GM03348 (cell line): ENCODE measurements around the gene G6PC3.
A peak's percentile ranks its signal among the peaks of the same experiment; 100 is the strongest.
"Not testable (repeated sequence)": the region's sequence is repeated elsewhere in the genome, so short reads cannot be mapped to it uniquely, and the experiment has no call there.

Experiments used
- DNase-seq: peaks from one replicate; pipeline ENCODE4 v3.0.0; 2012; ENCODE audit warnings: low spot score

The G6PC3 gene

DNA sequence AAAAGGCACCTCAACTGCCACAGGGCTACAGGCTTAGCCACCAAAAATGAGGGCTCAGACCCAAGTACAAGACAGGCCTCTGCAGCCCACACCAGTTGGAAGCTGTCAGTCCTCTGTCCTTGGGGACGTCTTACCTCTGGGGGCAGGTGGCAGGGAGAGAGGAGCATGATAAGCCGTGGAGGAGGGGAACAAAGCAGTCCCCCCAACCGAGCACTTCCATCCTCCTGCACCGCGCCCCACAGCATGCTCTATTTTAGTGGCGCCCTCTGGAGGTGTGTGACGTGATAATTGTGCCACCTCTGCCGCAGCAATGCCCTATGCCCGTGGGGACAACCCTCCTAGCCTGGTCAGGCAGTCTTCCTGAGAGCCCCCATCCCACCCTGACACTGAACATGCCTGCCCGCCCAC, 13.6 kb downstream of the G6PC3 start:
- no peak for DNase-seq

DNA sequence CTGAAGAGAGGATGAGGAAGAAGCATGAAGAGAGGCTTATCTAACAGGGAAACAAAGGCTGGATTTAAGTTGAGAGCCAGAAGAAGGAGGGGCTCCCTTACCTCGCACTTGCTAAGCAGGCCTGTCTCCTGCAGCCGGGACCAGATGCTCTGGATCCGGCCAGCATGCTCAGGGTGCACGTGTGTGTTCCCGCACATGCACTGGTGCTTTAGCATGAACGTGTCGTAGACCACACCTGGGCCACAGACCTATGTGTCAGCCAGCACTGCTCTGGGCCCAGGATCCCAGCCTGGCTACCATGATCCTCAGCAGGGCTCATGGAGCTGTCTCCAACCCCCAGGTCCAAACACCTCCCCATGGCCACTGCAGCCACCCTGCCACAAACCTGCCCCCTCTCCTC, 14.4 kb downstream of the G6PC3 start:
- no peak for DNase-seq

DNA sequence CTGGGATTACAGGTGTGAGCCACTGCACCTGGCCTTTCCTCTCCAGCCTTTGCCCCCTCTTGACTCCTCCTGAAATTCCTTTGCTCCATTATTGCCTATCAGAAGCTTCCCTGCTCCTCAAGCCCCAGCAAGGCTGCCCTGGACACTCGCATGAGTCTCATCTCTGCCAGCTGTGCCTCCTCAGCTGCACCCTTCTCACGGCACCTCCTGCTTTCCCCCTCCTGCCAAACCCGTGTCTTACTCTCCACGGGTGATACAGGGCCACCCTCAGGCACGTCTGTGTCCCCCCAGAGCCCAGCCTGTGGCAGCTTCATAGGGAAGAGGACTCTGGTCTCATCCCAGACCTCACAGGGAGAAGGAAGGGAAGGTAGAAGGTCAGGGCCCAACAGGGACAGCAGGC, 15.4 kb downstream of the G6PC3 start:
- DNase-seq: no peak

DNA sequence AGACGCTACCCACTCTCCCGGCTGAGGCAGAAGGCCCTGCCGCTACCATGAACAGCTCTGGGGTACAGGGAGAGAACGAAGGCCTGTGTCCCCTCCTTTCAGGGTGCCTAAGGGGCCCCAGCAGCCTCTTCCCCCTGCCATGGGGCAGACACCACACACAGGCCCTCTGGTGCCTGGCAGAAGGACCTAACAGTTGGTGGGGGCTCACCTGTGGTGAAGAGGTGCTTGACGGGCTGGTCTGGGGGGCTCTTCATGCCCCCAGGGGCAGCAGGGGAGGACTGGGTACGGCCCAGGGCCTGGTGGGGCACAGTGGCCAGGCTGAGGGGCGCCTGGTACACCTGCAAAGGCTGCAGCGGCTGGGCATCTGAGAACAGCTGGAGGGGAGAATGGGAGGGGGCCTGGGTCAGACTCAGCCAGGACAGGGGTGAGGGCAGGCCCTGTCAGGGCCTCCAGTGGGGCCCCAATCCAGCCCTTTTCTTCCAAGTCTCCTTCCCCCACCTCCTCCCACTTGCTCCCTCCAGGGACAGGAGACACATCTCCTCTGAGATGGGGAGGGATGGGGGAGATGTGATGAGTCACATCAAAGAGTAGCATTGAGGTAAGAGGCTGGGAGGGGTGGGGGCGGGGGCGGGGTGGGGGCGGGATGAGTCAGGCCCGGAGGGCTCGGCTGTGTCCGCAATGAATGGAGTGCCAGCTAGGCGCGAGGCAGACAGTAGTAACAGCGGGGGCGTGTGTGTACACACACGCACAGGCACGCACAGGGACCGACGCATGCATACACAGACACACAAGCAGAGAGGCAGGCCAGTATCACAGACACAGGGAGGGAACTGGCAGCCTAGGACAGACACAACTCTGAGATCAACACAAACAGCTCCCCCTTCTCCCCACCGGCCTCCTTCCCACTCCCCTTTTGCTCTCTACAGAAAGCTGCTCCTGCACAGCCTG, 16.1 kb downstream of the G6PC3 start:
- peak; percentile 93 for DNase-seq

DNA sequence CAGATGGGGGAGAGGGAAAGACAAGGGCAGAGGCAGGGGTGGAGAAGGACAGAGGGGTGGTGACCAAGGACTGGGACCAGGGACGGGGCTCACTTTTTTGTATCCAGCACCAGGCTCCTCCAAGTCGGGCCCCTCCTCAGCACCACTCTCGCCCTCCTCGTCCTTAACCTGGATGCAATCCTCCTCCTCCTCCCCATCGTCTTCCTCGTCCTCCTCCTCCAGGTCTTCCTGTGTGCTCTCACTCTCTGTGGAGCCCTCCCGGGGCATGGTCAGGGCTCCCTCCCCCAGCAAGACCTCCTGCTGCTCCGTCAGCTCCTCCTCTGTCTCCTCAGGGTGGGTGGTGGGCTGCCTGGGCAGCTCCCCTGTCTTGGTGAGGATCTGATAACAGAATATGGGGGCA, 16.8 kb downstream of the G6PC3 start:
- no peak for DNase-seq

DNA sequence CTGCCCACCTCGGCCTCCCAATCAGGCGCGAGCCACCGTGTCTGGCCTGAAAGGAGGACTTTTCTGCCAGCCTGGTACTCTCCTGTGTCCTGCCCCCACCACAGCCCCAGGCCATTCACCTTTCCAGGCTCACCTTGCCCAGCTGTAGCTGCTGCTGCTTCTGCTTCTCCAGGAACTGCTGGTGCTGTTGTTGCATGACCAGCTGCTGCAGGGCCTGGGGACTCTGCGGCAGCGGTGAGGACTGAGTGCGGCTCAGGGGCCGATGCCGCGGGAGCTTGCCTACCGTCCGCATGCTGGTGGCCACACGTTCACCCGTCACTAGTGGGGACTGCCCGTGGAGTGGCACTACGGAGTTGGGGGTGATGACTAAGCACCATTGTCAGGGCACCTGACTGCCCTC, 17.7 kb downstream of the G6PC3 start:
- DNase-seq: no peak

DNA sequence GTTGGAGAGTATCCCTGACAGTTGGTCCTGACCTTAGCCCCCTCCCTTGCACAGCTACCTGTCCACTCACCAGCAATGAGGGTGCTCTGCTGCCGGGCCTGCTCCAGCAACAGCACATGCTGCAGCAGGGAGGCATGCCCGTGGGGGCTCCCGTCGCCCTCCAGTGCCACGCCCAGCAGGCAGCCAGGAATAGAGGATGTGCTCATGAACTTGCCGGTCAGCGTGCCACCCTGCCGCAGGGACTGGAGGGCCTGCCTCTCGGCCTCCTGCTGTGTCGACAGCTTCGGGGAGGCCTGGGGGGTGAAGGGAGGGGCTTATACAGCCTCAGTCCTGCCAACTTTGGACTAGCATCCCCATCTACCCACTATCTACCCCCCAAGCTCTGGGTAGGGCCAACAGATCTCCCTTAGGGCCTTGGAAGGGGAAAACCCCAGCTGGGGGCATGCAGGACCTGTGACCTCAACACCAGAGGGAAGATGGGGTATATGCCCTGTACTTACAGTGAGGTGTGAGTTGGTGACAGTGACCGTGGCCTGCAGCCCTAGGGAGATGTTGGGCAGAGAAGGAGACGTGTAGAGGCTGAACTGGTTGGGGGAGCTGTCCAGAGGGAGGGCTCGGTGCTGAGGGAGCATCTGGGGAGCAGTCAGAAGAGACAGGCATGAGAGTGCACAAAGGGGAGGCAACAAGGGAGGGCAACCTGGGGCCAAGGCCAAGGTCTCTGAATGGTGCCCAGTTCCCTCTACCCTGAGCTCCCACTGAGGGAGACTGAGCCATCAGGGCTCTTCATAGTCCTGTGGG, 20.9 kb downstream of the G6PC3 start:
- DNase-seq: no peak

DNA sequence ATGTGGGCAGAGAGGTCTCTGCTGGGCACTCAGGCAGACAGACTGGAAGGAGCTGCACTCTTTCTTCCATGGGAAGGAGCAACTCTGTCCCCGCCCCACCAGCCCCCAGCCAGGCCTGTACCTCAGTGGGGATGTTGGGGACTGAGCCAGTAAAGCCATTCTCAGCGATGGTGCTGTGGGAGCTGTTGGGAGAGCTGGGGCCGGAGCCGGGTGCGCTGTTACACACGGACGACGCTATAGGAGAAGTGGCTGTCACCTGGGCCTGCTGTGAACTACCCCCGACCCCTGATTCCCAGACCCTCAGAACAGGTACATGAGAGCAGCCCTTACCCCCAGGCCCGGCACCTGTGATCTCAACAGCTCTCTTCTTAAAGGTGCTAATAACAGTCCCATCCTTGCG, 21.5 kb downstream of the G6PC3 start:
- DNase-seq: no peak

DNA sequence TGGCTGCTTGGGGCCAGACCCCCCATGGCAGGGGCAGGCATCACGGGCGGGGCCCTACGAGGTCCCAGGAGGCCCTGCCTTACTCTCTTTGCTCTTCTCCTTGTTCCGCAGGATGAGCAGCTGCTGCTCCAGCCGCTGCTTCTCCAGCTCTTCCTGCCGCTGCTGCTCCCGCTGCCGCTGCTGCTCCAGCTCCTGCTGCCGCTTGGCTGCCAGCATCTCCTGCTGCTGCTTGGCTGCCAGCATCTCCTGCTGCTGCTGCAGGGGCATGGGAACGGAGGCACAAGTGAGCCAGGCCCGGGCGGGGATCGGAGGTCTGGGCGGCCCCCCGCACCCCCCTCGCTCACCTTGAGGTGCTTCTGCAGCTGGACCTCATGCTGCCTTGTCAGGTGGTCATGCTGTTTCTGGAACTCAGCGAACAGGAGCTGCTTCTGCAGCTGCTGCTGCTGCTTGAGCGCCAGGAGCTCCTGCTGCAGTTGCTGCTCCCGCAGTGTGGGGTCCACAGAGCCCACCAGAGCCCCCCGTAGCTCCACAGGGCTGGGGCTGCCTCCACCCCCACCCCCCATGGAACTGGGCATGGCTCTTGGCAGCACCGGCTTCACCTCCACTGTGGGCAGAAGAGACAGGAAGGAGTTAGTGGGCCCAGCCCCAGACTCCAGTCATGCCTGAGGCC, 22.8 kb downstream of the G6PC3 start:
- no peak for DNase-seq

DNA sequence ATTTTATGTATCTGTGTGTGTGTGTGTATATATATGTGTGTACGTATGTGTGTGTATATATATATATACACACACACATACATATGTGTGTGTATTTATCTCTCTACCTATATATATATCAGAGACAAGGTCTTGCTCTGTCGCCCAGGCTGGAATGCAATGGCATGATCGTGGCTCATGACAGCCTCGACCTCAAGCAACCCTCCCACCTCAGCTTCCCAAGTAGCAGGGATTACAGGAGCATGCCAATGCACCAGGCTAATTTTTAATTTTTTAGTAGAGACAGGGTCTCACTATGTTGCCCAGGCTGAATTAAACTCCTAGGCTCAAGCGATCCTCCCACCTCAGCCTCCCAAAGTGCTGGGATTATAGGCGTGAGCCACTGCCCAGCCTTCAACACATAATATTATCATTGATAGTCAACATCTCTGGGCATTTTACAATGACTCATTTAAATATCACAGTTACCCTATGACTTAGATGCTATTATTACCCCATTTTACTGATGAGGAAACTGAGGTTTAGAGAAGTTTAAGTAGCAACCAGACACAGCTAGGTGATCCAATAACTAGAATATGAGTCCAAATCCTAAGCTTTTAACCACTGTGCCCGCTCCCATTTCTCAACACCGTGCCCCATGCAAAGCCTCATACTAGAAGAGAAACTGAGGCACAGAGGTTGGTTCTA, 24.3 kb downstream of the G6PC3 start:
- no peak for DNase-seq

DNA sequence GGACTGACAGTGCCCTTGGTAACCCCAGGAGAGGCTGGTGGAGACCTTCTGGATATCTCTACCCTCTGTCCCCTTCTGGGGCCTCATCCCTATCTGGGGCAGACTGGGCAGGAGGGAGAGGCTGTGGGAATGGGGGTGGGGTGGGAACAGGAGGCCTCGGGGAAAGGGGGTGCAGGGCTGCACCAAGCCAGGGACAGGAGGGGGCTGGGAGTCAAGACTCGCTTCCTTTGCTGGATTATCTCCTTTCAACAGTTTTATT, 24.8 kb downstream of the G6PC3 start:
- no peak for DNase-seq

DNA sequence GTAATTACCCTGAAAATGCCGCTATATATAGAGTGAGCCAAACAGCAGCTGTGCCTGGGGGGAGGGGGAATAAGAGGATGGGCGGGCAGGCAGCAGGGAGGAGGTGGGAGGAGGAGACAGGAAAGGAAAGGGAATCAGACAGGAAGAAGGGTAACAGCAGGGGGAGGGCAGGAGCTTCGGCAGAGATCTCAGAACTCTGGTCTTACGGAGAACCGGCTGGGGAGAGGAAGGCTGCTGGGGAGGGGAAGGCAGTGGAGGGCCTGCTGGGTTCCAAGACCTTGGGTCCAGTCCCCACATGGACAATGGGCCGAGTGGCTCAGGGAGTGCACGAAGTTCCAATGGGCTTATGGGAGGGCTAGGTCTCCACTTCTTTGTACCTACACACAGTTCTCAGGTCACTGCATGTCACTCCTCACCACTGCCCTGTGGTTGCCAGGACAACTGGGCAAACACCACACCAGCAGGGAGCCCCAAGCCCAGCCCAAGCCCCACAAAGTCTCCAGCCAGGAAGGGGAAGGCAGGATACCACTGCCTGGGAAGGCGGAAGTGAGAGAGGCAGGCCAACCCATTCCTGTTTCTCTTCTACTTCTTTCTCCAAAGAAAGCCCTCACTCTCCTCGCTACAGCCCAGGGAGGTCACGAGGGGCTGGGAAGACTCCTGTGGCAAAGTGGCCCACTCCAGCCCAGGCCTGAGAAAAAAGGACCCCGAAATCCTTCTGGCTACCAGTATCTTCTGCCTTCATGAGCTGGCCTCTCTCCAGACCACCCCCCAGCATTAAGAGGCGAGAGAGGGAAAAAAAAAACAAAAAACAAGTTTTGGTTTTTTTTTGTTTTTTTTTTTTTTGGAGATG, 25.3 kb downstream of the G6PC3 start:
- DNase-seq: peak; percentile 91

DNA sequence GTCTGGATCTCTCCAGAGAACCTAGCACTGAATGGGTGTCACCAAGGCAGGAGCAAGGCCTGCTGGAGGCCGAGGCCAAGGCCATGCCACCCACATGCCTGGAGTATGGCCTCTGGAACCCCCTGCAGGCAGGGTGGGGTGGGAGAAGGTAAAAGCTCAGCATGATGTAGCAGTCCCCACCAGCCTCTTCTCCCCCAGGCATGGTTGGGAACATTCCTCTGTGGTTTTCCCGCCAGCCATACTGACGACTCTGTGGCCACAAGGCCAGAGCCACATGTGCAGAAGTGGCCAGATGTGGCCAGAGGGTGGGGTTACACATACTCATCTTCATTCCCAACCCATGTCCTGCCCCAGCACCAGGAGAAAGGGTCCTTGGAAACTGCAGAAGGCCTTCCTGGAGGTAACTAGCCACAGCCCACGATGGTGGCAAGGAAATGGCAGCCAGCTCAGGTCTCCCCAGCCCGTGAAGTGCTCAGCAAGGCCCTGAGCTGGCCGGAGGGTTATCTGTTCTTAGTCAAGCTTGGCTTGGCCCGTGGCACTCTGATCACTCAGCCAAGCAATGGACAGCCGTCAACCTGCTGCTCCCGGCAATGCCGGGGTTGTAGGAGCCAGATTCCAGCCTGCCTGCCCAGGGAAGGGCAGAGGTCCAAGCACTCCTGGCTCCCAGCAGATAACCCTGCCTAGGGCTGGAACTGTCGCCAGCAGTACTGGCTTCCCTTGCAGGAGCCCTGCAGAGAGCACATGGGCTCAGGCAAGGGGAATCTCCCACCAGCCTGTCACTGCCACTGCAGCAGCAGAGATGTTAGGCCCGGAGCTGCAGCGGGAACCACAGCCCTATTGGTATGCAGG, 26.8 kb downstream of the G6PC3 start:
- DNase-seq: peak; percentile 40

DNA sequence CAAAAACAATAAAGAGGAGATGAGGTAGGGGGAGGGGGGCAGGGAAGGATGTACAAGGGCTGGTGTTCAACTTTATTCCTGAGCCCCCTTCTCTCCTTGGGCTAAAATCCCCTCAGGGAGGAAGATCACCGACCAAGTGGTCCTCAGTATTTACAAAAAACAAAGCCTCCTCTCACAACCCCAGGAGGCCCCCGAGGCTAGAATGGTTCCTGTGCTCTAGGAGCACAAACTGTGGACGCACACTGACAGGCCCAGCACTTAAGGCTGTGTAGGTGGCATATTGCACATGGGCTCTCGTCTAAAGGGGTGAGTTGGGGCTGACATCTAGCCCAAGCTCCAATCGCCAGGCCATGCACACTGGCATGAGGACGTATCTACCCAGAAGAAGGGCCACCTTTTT, 31.3 kb downstream of the G6PC3 start:
- DNase-seq: not testable (repeated sequence)

DNA sequence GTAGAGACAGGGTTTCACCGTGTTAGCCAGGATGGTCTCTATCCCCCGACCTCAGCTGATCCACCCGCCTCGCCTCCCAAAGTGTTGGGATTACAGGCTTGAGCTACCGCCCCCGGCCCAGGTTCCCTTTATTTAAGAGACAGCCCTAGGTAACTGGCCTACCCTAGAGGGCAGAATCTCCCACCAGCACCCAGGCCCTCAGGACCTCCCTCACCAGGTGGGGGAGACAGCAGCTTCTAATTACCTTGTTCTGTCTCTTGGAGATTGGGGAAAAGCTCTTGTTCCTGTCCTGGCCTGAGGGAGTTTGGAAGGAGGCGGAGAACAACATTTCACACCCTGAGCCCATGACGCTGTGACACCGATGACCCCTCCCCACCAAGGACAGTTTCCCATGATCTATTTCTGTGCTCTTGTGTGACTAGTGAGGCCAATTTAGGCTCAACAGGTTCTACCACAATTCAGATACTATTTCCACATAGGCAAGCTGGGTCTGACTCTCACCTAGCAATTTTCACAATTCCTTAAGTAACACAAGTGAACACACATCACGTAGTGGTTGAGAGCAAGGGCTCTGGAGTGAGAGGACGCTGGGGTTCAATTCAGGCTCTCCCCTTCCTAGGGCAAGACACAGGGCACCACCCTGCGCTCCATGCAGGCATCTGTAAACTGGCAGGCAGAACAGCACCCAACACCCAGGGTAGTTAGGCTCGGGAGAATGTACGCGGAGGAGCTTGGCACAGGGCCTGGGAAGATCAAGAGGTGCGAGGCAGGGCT, 32.5 kb downstream of the G6PC3 start:
- DNase-seq: no peak

DNA sequence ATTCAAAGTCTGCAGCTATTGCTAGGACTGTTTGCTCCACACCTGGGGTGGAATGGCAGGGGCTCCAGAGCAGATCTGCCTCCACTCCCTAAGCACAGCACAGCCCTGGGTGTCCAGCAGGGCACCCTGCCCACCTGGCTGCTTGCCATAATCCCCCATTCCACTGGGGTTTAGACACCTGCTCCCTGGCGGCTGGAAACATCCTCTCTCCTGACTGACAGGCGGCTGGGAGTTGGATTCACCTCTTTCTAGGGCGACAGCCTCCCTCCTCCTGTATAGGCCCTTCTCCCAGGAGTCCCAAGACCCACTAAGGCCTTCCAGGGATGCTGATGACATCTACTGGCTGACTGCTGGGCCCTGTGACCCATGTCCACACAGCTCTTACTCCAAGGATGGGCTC, 34.9 kb downstream of the G6PC3 start:
- DNase-seq: no peak

DNA sequence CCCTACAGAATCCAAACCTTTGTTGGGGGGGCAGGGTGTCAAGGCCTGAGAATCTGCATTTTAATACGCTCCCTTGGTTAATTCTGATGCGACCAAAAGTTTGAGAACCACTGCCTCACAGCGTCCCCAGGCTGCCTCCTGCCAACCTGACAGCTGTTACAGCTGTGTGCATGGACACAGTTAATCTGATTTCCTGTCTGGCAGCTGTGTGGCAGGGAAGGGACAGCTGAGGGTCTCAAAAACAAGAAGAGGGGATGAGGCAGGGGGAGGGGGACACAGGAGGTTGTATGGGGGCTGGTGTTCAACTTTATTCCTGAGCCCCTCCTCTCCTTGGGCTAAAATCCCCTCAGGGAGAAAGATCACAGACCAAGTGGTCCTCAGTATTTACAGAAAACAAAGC, 35.4 kb downstream of the G6PC3 start:
- DNase-seq: no peak

DNA sequence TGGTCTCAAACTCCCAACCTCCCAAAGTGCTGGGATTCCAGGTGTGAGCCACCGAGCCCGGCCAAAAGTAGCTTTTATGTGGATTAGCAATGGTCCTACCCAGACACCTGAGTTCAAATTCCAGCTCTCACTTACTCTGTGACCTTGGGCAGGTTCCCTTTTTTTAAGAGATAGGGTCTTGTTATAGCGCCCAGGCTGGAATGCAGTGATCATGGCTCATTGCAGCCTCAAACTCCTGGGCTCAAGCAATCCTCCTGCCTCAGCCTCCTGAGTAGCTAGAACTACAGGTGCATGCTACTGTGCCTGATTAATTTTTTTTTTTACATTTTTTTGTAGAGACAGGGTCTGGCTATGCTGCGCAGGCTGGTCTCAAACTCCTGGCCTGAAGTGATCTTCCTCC, 36.3 kb downstream of the G6PC3 start:
- no peak for DNase-seq

DNA sequence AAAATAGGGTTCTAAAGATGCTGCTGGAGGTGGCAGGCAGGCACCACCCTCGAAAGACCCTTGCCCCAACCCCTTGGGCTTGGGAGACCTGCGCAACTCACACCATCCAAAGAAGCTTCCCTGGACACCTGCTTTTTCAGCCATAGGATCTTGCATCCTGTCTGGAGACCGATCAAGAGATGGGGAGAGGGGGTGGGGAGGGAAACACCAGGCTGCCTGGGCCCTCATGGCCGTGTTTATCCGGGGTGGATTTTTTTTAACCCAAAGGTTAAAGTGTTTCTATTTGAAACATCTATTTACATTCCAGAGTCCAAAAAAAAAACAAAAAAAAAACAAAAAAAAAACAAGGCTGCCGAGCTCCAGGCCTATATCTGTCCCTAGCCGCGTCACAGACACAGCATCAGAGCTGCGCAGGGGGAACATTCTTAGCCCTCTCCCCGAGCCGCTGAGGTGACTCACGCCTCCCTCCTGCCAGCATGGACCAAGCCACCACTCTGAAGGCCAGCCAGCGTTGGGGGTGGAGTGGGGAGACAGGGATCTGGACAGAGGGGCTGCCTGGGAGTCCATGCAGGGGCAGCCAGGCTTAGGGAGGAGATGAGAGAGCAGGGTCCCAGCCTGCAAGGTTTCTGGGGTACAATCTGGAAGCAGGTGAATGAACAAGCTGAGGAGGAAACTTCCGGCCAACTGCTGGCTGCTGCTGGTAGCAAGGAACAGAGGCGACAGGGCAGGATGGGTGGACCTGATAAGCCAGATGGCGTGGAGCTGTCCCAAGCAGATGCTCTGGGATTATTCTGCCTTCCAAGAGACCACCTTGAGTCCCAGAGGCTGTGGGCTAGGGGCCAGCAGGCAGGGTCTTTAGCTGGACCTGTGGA, 38.1 kb downstream of the G6PC3 start:
- peak; percentile 94 for DNase-seq
